ENCODE measurements around the gene CYSRT1. TPM values are rescaled to one million over a fixed set of nuclear protein-coding genes. Genes with fewer than 3 reads are reported as not detected.

The CYSRT1 gene
- total RNA-seq, 1 experiment from 2014 or later = 1.0 TPM

- no peak overlapping the region for H3K14ac ChIP-seq (ENCODE audit: insufficient read depth, low read length)
- no peak overlapping the region for H3K9ac ChIP-seq (ENCODE audit: extremely low read depth, insufficient read length, low read length)
- H2BK5ac ChIP-seq (ENCODE audit: insufficient read length, low read length) = no peak overlapping the region
- H4K8ac ChIP-seq (replicated peaks; ENCODE audit: insufficient read length, low read depth, low read length) = no peak overlapping the region
- no peak overlapping the region for H3K18ac ChIP-seq (ENCODE audit: insufficient read length, low read depth, low read length)
- Mint-ChIP-seq H3K4me1 (peaks cover 12 to 20% of the 10 kb centered on the region in 2 experiments), H3K27ac (no peak overlapping the region), H3K27me3 (ENCODE audit: low read depth) (peaks cover 7% of the 10 kb centered on the region), H3K36me3 (ENCODE audit: insufficient read depth in 1 of 3, low read depth in 3 of 3) (peaks cover 5 to 7% (median 6%) of the 10 kb centered on the region in 3 experiments; a peak in 6 of 7 replicates), H3K9me3 (no peaks in the 10 kb centered on the region; a peak in 1 of 5 replicates), H3K4me3 (no peak overlapping the region)
- no peak overlapping the region for H2AFZ ChIP-seq (ENCODE audit: low read length)
- H4K5ac ChIP-seq (ENCODE audit: insufficient read length, low read depth, low read length) = no peak overlapping the region
- H3K23ac ChIP-seq (ENCODE audit: insufficient read length, low read depth, low read length) = no peak overlapping the region
- H3K4me1 ChIP-seq (ENCODE audit: insufficient read depth, low read length) = peaks cover 3% of the 10 kb centered on the region; the same call in 1 of the 2 replicates
- DNase-seq = no peak
- no peak overlapping the region for H2BK15ac ChIP-seq (ENCODE audit: low read depth, low read length)
- H3K56ac ChIP-seq (ENCODE audit: insufficient read length, low read depth, low read length) = no peak overlapping the region
- H3K9me3 ChIP-seq (ENCODE audit: control insufficient read depth, low read depth, low read length) = no peaks in the 10 kb centered on the region
- H2BK20ac ChIP-seq (ENCODE audit: low read depth, low read length, poor library complexity, severe bottlenecking) = no peak overlapping the region
- H3K27me3 ChIP-seq (ENCODE audit: insufficient read depth, low read length) = no peaks in the 10 kb centered on the region
- no peak overlapping the region for H4K91ac ChIP-seq (ENCODE audit: insufficient read length, low read depth, low read length)
- no peak overlapping the region for H3K4me2 ChIP-seq (ENCODE audit: insufficient read depth, insufficient read length, low read length)
- H2BK12ac ChIP-seq (ENCODE audit: insufficient read length, low read depth, low read length) = no peak overlapping the region
- H4K20me1 ChIP-seq (ENCODE audit: control insufficient read depth, insufficient read depth, insufficient read length) = no peaks in the 10 kb centered on the region
- no peaks in the 10 kb centered on the region for H3K79me1 ChIP-seq (ENCODE audit: insufficient read depth, low read depth, low read length, poor library complexity, severe bottlenecking)
- H3K4ac ChIP-seq (ENCODE audit: low read depth, low read length) = no peak overlapping the region
- WGBS (ENCODE audit: extremely low coverage, insufficient read length, low lambda C conversion rate) = no CpG with 5 or more reads among the region's 11 CpGs
- H3K27ac ChIP-seq (ENCODE audit: insufficient read length, low read depth, low read length) = no peak overlapping the region
- H3K23me2 ChIP-seq (ENCODE audit: insufficient read length, low read depth, low read length, poor library complexity, severe bottlenecking) = peaks cover 5% of the 10 kb centered on the region
- TF ChIP-seq CTCF (conservative IDR thresholded peaks at IDR 0.05) = no peak
- no peak overlapping the region for H2AK5ac ChIP-seq (ENCODE audit: insufficient read length, low read length)
- H2BK120ac ChIP-seq (ENCODE audit: low read depth, low read length, poor library complexity, severe bottlenecking) = no peak overlapping the region
- no peak overlapping the region for H3T11ph ChIP-seq (ENCODE audit: low read length)
- no peaks in the 10 kb centered on the region for H3K79me2 ChIP-seq (ENCODE audit: insufficient read depth, low read length)
Measured at GRCh38 chr9:137236936-137237421, 12.0 kb downstream of the CYSRT1 start.

All from H9 (cell line).